RWPE2 (cell line): ENCODE data around the gene LPCAT3.
A peak's percentile ranks its signal among the peaks of the same experiment; 100 is the strongest.

Source experiments
- ATAC-seq: fragments of 200-7000 bp; cut with Tn5 transposase; 3 replicates; pipeline ENCODE4 v1.9.1; 2021; ENCODE audit warnings: low read depth
- DNase-seq: peaks from one replicate; pipeline ENCODE4 v3.0.0-alpha.2; 2020; ENCODE audit warnings: low spot score
- H3K27ac ChIP-seq: fragments of 450-650 bp; 2 replicates; pipeline ENCODE4 v1.5.1; 2017; ENCODE audit warnings: mild to moderate bottlenecking; ENCODE audit not compliant: poor library complexity, severe bottlenecking
- H3K27me3 ChIP-seq: fragments of 250-450 bp; sonication (Bioruptor Pico); 2 replicates; pipeline ENCODE4 v1.5.1; 2021; ENCODE audit warnings: mild to moderate bottlenecking, moderate library complexity; ENCODE audit not compliant: insufficient read depth, poor library complexity, severe bottlenecking
- H3K36me3 ChIP-seq: fragments of 250-450 bp; sonication (Bioruptor Pico); 2 replicates; pipeline ENCODE4 v1.5.1; 2020; ENCODE audit warnings: low read depth, mild to moderate bottlenecking, moderate library complexity
- H3K4me1 ChIP-seq: fragments of 250-450 bp; sonication (Bioruptor Pico); 2 replicates; pipeline ENCODE4 v1.5.1; 2021; ENCODE audit warnings: mild to moderate bottlenecking, moderate library complexity; ENCODE audit not compliant: insufficient read depth, poor library complexity, severe bottlenecking
- H3K4me3 ChIP-seq: fragments of 250-450 bp; sonication (Bioruptor Pico); 2 replicates; pipeline ENCODE4 v1.5.1; 2021; ENCODE audit warnings: mild to moderate bottlenecking, moderate library complexity; ENCODE audit not compliant: severe bottlenecking
- H3K9me3 ChIP-seq: fragments of 250-450 bp; sonication (Bioruptor Pico); 2 replicates; pipeline ENCODE4 v1.5.1; 2021; ENCODE audit warnings: mild to moderate bottlenecking, moderate library complexity; ENCODE audit not compliant: severe bottlenecking
- TF ChIP-seq, protein P1 (sequence below): fragments of 450-650 bp; IDR thresholded peaks from one replicate; pipeline ENCODE4 v1.5.1; 2017; ENCODE audit warnings: mild to moderate bottlenecking, moderate library complexity; ENCODE audit not compliant: poor library complexity, severe bottlenecking

Gene LPCAT3

GRCh38 chr12:6965714-6966113, 52.6 kb downstream of the LPCAT3 start:
- DNase-seq (no peak), ATAC-seq (no peak)
- Histone ChIP-seq H3K27me3 (no peaks in the 10 kb centered on the region), H3K4me1 (peaks cover 29% of the 10 kb centered on the region), H3K9me3 (no peaks in the 10 kb centered on the region), H3K27ac (peak overlapping the region; percentile 87), H3K4me3 (no peak overlapping the region), H3K36me3 (peaks cover 59% of the 10 kb centered on the region)
- TF ChIP-seq, protein P1, sequence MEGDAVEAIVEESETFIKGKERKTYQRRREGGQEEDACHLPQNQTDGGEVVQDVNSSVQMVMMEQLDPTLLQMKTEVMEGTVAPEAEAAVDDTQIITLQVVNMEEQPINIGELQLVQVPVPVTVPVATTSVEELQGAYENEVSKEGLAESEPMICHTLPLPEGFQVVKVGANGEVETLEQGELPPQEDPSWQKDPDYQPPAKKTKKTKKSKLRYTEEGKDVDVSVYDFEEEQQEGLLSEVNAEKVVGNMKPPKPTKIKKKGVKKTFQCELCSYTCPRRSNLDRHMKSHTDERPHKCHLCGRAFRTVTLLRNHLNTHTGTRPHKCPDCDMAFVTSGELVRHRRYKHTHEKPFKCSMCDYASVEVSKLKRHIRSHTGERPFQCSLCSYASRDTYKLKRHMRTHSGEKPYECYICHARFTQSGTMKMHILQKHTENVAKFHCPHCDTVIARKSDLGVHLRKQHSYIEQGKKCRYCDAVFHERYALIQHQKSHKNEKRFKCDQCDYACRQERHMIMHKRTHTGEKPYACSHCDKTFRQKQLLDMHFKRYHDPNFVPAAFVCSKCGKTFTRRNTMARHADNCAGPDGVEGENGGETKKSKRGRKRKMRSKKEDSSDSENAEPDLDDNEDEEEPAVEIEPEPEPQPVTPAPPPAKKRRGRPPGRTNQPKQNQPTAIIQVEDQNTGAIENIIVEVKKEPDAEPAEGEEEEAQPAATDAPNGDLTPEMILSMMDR: no peak

- peaks cover 59% of the 10 kb centered on the region for H3K36me3 ChIP-seq
- H3K4me3 ChIP-seq: peak overlapping the region; percentile 95
- H3K9me3 ChIP-seq: no peaks in the 10 kb centered on the region
- peaks cover 29% of the 10 kb centered on the region for H3K4me1 ChIP-seq
- DNase-seq: peak; percentile 85
- peak overlapping the region; percentile 87 for H3K27ac ChIP-seq
- no peaks in the 10 kb centered on the region for H3K27me3 ChIP-seq
- ATAC-seq: peak; percentile 54
- TF ChIP-seq, protein P1: peak; percentile 90
Observed at GRCh38 chr12:6965026-6965661, 53.1 kb downstream of the LPCAT3 start.

DNA sequence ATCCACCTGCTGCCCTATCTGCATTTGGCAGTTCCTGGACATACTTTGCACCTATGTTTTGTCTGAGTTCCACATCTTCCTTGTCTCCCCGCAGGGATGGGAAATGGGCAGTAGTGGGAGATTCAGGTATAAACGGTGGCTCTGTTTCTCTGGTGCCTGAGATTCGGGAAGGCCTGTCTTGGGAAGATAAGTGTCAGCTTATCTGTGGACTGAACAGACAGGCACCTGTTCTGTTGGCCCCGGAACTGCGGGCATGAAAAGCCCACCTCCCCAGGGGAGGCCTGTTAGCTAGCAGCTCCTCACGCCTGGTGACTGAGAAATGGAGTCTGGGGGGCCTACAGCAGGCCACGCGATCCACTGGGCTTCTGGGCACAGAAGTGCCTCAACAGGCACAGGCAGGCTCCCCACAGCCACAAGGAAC, 53.7 kb downstream of the LPCAT3 start:
- Histone ChIP-seq H3K4me3 (peak overlapping the region; percentile 95), H3K9me3 (no peaks in the 10 kb centered on the region), H3K27me3 (no peaks in the 10 kb centered on the region), H3K4me1 (peaks cover 29% of the 10 kb centered on the region), H3K27ac (peak overlapping the region; percentile 87), H3K36me3 (peaks cover 59% of the 10 kb centered on the region)
- TF ChIP-seq, protein P1: no peak
- DNase-seq (no peak), ATAC-seq (no peak; the same call in 2 of the 3 replicates)

DNA sequence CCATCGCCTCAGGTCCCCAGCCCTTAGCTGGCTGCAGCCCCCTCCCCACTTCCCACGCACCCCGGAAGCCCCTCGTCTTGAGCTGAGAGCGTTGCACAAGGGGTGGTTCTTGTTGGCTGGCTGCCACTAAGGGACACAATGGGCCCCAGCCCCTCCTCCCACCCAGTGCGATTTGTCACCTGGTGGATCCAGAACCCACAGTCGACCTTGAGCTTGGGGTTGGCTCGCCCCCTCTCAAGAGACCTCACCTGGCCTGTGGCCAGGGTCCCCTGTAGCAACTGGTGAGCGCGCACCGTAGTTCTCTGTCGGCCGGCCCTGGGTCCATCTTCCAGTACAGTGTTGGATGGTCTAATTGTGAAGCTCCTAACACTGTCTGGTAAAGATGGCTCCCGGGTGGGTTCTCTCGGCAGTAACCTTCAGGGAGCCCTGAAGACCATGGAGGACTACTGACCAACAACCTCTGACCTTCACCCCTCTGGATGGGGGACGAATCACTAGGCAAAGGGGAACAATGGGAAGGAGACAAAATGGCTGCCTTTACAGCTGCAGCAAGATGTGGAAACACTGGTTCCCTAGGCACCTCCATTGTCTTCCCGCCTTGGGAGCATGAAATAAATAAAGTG, 54.4 kb downstream of the LPCAT3 start:
- H3K4me3 ChIP-seq: peak overlapping the region; percentile 95
- H3K27ac ChIP-seq: peak overlapping the region; percentile 87
- no peak for ATAC-seq
- peaks cover 52% of the 10 kb centered on the region for H3K36me3 ChIP-seq
- H3K4me1 ChIP-seq: peaks cover 25% of the 10 kb centered on the region
- no peaks in the 10 kb centered on the region for H3K9me3 ChIP-seq
- DNase-seq: peak; percentile 60
- no peaks in the 10 kb centered on the region for H3K27me3 ChIP-seq
- TF ChIP-seq, protein P1: no peak
